Hematopoietic multipotent progenitor cell treated with erythropoietin and hydrocortisone succinate and interleukin-3 and kit ligand, for 17 days (in vitro differentiated cells): ENCODE measurements around the gene CMTM2.
"Not testable (repeated sequence)": the region's sequence is repeated elsewhere in the genome, so short reads cannot be mapped to it uniquely, and the experiment has no call there.

Experiments used
- DNase-seq: peaks from one replicate; pipeline ENCODE4 v3.0.0-alpha.2; 2015; ENCODE audit warnings: low spot score

Gene CMTM2

GRCh38 chr16:66630561-66631260 is 51.4 kb downstream of the CMTM2 start:
- DNase-seq, result not testable (repeated sequence)

DNA sequence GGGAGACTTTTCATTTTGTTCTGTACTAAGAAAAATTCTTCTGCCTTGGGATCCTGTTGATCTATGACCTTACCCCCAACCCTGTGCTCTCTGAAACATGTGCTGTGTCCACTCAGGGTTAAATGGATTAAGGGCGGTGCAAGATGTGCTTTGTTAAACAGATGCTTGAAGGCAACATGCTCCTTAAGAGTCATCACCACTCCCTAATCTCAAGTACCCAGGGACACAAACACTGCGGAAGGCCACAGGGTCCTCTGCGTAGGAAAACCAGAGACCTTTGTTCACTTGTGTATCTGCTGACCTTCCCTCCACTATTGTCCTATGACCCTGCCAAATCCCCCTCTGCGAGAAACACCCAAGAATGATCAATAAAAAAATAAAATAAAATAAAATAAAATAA is 52.3 kb downstream of the CMTM2 start:
- DNase-seq, result not testable (repeated sequence)

GRCh38 chr16:66634527-66635196 is 55.4 kb downstream of the CMTM2 start:
- DNase-seq, result no peak

GRCh38 chr16:66635406-66635805 is 56.1 kb downstream of the CMTM2 start:
- no peak for DNase-seq

GRCh38 chr16:66636199-66636598 is 56.9 kb downstream of the CMTM2 start:
- DNase-seq, result no peak

DNA sequence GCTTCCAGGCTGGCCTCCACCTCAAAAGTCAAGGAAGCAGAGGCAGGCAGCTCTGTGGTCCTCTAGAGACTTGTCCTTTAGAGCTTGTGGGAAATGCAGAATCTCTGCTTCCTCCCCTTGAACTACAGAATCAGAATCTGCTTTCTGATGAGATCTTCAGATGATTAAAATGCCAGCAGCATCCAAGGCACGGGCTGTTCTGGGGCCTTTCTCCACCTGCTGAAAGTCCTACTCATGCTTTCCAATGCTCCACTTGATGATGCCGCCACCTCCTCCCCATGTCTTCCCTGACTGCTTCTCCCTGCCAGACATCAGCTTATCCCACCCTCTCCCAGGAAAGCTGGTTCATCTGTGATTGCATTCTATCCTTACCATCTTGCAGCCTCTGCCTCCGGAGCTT is 58.5 kb downstream of the CMTM2 start:
- no peak for DNase-seq
